Testis (tissue), 3 donors: ENCODE data around the gene CLIP4. TPM values are rescaled to one million over a fixed set of nuclear protein-coding genes. Genes with fewer than 3 reads are reported as not detected.
A peak's percentile ranks its signal among the peaks of the same experiment; 100 is the strongest.

Source experiments
- DNase-seq: peaks from one replicate; pipeline ENCODE4 v3.0.0-alpha.2; 2019
- H3K27ac ChIP-seq, 2 donors: fragments of 200-600 bp; sonication (generic); one replicate each; pipeline ENCODE4 v1.5.1; 2019
- H3K27me3 ChIP-seq: fragments of 200-600 bp; sonication (generic); one replicate; pipeline ENCODE4 v1.5.1; 2019
- H3K36me3 ChIP-seq: fragments of 200-600 bp; sonication (generic); one replicate; pipeline ENCODE4 v1.5.1; 2017; ENCODE audit warnings: low read depth; ENCODE audit errors: missing control alignments
- H3K4me1 ChIP-seq: fragments of 200-600 bp; sonication (generic); one replicate; pipeline ENCODE4 v1.5.1; 2019
- H3K4me3 ChIP-seq, 2 donors: fragments of 200-600 bp; sonication (generic); one replicate each; pipeline ENCODE4 v1.5.1; 2017 to 2019
- H3K9me3 ChIP-seq: fragments of 200-600 bp; sonication (generic); one replicate; pipeline ENCODE4 v1.5.1; 2017
- POLR2A ChIP-seq: fragments of 450-650 bp; IDR thresholded peaks from one replicate; pipeline ENCODE4 v1.6.1; 2017; ENCODE audit warnings: antibody characterized with exemption, mild to moderate bottlenecking, moderate library complexity
- WGBS, 2 donors: methylation state at CpG; one replicate each; pipeline ENCODE4 v1.1.5; 2018; 5-methylcytosine and 5-hydroxymethylcytosine counted together
- intact Hi-C: fragments of 100-400 bp; cut with DNase I; formaldehyde crosslinking; loops from one replicate; pipeline ENCODE4 v1.15.1; 2023; ENCODE audit warnings: low total_unique reads
- polyA plus RNA-seq: library from polyadenylated mRNA; stranded (reverse); fragments of 350-450 nt; fragmentation: Illumina TruSeq; extraction: RNeasy Lipid Tissue Mini Kit (QIAGEN cat#74804); gene quantifications from one replicate; pipeline ENCODE4 v1.2.3, GENCODE V29; 2014; ENCODE audit warnings: low read depth, low replicate concordance; ENCODE audit not compliant: insufficient read depth
- total RNA-seq, 2 donors: library from RNA; depleted of rRNA; stranded (reverse); fragments of >200 nt; gene quantifications; one replicate each; pipeline ENCODE4 v1.2.3, GENCODE V29; 2016
- TF ChIP-seq, protein P1 (sequence below), 3 experiments: fragments of 450-650 bp in 2 of 3; fragments of 200-600 bp in 1 of 3; sonication (generic) in 1 of 3; IDR thresholded peaks; one replicate each; pipeline ENCODE4 v1.5.1; 2016 to 2019; ENCODE audit warnings: antibody characterized with exemption in 3 of 3, mild to moderate bottlenecking in 2 of 3, moderate library complexity in 1 of 3

CLIP4 gene
- total and polyA plus RNA-seq, 3 donors from 2014 or later, result 38.2 to 54.3 (median 43.1) TPM

DNA sequence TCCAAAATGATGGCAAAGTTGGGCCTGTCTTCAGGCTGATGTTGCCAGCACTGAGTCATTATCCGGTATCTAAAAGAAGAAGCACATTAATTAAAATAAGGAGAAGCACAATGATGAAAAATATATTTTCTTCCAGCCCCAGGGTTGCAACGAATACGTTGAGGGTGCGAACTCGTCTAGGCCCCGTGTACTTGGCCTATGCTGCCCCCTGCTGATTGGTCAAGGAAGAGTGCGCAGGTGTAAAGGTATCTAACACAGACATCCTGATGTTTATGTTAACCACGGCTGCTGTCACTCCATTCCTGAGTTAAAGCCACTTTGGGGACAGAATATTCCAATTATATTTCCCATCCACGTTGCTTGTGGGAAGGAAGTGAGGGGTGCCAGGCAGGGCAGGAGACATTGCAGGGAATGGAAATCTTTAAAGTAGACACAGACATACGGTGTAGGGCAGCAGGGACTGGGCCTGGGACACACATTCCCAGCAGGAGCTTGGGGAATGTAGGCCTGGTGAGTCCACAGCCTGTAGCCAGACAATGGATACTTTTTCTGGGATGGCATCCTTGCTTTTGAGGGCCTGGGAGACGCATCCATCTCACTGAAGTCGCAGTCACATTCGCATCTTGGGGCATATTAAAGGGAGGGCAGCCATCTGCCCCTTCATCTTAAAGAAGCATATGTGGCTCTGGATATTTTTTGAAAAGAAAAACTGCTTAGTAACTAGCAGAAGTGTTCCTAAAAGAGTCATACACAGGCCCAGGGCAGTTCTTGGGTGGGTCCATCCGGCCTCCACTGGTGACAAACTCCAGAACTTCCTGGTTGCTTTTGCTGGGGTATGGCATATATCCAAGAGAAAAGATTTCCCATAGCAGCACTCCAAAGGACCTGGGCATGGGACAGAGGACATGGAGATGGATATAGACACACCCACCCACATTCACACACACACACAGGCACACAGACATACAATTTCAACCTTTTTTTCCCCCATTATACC is 81.9 kb downstream of the CLIP4 start:
- intact Hi-C loops, result no loop called here
- WGBS, 2 donors, result 40 to 47% methylated on average over 14 of the region's 14 CpGs
- Histone ChIP-seq H3K4me3 (no peak overlapping the region), H3K27ac (no peak overlapping the region), H3K27me3 (no peaks in the 10 kb centered on the region), H3K36me3 (no peaks in the 10 kb centered on the region), H3K4me1 (no peaks in the 10 kb centered on the region), H3K9me3 (no peaks in the 10 kb centered on the region)
- TF ChIP-seq, protein P1, sequence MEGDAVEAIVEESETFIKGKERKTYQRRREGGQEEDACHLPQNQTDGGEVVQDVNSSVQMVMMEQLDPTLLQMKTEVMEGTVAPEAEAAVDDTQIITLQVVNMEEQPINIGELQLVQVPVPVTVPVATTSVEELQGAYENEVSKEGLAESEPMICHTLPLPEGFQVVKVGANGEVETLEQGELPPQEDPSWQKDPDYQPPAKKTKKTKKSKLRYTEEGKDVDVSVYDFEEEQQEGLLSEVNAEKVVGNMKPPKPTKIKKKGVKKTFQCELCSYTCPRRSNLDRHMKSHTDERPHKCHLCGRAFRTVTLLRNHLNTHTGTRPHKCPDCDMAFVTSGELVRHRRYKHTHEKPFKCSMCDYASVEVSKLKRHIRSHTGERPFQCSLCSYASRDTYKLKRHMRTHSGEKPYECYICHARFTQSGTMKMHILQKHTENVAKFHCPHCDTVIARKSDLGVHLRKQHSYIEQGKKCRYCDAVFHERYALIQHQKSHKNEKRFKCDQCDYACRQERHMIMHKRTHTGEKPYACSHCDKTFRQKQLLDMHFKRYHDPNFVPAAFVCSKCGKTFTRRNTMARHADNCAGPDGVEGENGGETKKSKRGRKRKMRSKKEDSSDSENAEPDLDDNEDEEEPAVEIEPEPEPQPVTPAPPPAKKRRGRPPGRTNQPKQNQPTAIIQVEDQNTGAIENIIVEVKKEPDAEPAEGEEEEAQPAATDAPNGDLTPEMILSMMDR (IDR thresholded peaks at IDR 0.05), result peak; percentile 51 to 61 (median 58)
- TF ChIP-seq POLR2A, result no peak
- DNase-seq, result peak; percentile 79

DNA sequence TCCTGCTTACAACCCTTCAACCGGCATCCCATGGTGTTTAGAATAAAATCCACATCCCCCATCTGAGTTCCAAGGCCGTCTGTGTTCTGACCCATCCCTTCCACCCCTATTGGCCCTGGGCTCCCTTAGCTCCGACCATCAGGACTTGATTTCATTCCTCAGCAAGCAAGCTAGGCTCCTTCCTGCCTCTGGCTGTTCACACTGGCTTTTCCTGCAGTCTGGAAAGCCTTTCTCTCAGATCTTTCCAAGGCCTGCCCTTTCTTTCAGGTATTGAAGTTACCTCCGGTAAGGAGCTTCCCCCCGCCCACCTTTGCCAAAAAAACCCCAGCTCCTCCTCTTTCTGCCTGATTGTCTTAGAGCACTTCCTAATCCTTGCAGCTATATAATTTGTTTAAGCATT is 86.8 kb downstream of the CLIP4 start:
- H3K27ac ChIP-seq, result no peak overlapping the region
- H3K4me3 ChIP-seq, result no peak overlapping the region
- H3K27me3 ChIP-seq, result no peaks in the 10 kb centered on the region
- H3K36me3 ChIP-seq, result no peaks in the 10 kb centered on the region
- DNase-seq, result no peak
- H3K4me1 ChIP-seq, result no peaks in the 10 kb centered on the region
- 59 to 62% methylated on average over 5 of the region's 5 CpGs for WGBS, 2 donors
- intact Hi-C loops, result no loop called here
- H3K9me3 ChIP-seq, result no peaks in the 10 kb centered on the region
- TF ChIP-seq POLR2A, result no peak
- TF ChIP-seq, protein P1 (IDR thresholded peaks at IDR 0.05), result no peak

DNA sequence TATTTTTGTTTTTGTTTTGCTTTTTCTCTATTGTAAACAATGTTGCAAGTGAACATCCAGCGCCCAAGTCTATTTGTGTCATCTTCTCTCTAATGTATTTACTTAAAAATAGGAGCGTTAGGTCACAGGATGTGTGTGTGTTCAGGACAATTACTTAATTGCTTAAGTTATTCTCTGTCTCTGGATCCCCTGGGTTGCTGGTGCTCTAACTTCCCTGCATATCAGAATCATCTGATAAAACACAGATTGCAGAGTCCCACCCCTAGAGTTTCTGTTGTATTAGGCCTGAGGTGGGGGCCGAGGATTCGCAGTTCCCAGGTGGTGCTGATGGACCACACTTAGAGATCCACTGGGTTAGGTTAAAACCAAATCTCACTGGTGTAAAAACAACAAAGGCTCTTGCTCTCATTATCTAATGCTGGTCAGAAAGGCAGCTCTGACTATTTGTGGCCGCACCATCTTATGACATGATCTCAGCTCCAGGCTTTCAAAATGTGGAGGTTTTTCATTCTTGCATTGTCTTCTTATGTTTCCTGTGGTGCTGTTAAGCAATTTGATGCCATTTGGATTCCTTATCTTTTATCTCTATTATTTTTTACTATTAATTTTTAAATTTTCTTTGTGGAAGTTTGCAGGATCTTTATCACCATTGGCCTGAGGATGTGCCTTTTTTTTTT is 87.7 kb downstream of the CLIP4 start:
- no peak overlapping the region for H3K27ac ChIP-seq
- TF ChIP-seq, protein P1 (IDR thresholded peaks at IDR 0.05), result no peak
- no peak for TF ChIP-seq POLR2A
- H3K9me3 ChIP-seq, result no peaks in the 10 kb centered on the region
- WGBS, 2 donors, result 86 to 90% methylated on average over 5 of the region's 5 CpGs
- DNase-seq, result no peak
- H3K36me3 ChIP-seq, result no peaks in the 10 kb centered on the region
- intact Hi-C loops, result no loop called here
- H3K4me1 ChIP-seq, result no peaks in the 10 kb centered on the region
- H3K27me3 ChIP-seq, result no peaks in the 10 kb centered on the region
- no peak overlapping the region for H3K4me3 ChIP-seq

DNA sequence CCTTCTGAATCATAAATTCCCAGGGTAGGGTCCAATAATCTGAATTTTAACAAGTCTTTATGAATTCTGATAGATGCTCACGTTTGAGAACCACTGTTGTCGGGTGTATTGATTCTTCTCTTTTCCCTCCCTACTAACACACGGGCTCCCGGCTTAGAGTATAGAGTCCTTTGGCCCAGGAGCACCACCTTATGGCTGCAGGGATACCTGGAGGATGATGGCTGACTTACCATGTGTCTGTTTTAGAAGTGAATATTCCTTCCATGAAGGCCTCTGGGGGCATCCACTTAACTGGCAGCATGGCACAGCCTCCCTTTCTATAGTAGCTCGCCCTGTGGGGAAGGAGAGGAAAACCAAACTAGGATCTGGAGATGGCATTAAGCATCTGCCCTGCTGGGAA is 91.7 kb downstream of the CLIP4 start:
- no peak for DNase-seq
- no peak overlapping the region for H3K27ac ChIP-seq
- WGBS, 2 donors, result 84 to 87% methylated on average over 5 of the region's 5 CpGs
- no peaks in the 10 kb centered on the region for H3K9me3 ChIP-seq
- intact Hi-C loops, result no loop called here
- no peak for TF ChIP-seq POLR2A
- TF ChIP-seq, protein P1 (IDR thresholded peaks at IDR 0.05), result no peak
- H3K4me3 ChIP-seq, result no peak overlapping the region
- H3K4me1 ChIP-seq, result no peaks in the 10 kb centered on the region
- H3K36me3 ChIP-seq, result no peaks in the 10 kb centered on the region
- H3K27me3 ChIP-seq, result no peaks in the 10 kb centered on the region
